ENCODE results near the gene SIX2.
A peak's percentile ranks its signal among the peaks of the same experiment; 100 is the strongest.

Gene SIX2

DNA sequence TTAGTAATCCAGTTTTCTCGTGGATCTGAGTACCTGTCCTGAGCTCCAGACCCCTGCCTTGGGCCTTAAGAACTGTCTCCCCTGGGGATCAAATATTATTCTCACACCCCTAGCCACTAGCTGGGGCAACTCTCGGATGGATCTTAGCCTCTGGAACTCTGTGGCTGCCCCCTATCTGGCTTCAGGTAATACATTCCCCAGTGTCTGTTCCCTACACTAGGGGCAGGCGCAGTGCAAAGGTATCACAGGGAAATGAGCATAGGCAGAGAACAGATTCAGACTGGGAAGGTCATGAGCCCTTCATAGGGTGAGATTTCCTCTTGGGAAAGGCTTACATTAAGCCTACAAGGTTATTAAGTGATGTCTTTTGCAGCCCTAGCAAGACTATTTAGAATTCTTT is 11.2 kb upstream of the SIX2 start:
- DNase-seq = no peak

DNA sequence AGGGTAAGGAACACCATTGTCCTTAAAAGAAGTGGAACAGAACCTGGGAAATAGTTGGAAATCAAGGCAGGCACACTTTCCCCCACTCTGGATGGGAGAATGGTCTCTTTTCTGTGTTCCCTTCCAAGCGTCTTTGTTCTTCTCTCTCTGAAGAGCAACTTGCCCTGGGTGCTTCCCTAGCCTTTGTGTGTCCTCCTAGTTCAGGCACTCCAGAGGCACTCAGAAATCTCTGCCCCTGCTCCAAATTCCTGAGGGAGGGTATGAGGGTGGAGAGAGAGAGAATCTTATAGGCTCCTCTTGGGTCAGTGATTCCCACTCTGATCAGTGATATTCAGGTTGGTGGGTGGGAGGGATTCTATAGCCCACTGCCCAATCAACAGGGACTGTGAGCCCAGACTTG is 8.8 kb upstream of the SIX2 start:
- no peak for DNase-seq

DNA sequence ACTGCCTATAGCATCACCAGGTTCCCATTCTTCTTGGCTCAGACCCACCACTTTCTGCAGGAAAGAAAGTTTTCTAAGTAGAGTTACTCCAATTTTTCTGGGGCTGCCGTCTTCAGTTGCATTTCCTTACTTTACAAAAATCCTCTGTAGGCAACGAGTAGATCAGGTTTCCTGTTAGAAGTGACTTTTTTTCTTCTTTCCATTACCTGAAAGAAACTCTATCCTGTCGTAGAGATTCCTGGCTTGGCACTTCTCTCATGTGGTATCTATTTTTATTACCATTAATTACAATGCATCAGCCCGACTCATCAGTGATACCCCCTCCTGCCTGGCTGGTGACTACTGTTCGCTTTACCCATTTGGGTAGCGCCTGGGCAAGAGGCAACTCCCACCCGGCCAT is 5.6 kb upstream of the SIX2 start:
- no peak for DNase-seq

DNA sequence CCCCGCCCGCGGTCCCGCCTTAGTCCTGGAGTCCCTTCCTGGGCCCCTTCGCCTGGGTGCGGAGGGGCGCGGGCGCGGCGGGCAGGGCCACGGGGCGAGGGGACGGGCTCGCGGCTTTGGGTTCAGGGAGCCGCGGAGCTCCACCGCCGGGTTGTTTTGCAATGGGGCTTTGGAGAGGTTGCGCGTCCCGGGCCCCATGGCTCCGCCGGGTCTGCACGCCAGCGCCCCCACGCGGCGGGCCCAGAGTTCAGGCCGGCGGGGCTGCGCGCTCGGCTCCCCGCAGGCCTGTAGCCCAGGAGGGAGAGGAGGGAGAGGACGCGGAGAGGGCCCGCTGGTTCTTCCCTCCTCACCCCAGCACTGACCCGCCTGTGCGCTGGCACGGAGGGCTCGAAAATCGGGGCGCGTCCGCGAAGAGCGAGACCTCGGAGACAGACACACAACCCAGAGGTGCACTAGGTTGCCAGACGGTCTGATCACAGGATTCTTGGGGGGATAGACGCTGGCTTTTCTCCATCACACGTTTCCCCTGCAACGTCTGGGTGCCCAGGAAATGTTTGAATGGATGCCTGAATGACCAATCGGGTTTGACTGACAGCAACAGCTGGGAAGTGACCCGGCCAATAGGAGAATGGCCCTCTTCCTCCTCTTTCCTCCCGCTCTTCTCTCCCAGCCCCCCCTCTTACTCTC is 4.9 kb upstream of the SIX2 start:
- peak in 4 of 58 donors; percentile 3 to 41 (median 11) for DNase-seq

DNA sequence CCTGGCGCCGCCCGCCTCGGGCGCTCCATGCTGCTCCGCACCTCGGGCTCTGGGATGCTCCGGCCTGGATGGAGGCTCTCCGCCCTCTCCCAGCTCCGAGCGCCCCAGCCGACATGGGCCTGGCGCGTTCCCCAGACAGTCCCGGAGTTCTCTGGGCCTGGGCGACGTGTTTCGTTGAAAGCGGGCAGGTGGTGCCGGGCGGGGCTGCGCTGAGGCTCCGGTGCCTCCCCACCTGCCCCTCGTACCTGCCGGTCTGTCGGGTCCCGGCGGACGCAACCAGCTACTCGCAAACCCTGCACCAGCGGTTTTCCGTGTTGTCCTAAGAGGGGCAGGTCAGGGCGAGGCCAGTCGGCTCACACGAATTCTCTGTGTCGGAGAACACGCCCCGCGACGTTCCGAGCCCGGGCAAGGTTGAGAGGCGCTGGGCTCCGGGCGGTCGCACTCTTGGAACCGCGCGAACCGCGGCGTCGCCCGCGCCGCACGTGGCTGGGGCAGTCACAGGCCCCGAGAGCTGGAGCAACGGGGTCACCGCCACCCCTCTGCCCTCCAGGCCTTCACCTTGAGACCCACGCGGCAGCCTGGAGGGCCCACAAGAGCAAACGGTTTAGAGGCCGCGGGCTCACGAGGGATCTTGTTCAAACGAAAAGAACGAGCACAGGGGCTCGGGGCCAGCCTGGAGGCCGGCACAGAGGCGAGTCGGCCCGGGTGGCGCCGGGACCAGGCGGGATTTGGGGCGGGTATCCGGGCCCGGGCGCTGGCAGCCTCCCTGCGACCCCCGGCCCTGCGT is 4.2 kb upstream of the SIX2 start:
- DNase-seq = no peak

DNA sequence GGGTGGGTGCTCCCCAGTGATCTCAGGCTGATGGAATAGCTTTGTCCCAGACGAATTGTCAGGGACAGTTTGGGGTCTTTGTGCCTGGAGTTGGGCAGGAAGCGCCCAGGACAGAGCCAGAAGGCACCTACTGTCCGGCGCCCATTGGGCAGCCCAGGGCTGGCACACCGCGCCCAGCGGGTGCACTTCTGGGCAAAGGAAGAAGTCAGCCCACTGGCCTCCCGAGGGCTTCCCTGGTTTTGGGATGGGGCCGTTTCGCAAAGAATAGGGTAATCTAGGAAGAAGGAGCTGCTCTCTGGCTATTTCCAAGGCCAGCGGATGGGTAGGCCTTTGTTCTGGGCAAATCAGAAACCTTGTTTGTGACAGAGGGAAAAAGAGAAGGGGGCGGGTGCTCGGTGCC is 3.5 kb upstream of the SIX2 start:
- DNase-seq = no peak

DNA sequence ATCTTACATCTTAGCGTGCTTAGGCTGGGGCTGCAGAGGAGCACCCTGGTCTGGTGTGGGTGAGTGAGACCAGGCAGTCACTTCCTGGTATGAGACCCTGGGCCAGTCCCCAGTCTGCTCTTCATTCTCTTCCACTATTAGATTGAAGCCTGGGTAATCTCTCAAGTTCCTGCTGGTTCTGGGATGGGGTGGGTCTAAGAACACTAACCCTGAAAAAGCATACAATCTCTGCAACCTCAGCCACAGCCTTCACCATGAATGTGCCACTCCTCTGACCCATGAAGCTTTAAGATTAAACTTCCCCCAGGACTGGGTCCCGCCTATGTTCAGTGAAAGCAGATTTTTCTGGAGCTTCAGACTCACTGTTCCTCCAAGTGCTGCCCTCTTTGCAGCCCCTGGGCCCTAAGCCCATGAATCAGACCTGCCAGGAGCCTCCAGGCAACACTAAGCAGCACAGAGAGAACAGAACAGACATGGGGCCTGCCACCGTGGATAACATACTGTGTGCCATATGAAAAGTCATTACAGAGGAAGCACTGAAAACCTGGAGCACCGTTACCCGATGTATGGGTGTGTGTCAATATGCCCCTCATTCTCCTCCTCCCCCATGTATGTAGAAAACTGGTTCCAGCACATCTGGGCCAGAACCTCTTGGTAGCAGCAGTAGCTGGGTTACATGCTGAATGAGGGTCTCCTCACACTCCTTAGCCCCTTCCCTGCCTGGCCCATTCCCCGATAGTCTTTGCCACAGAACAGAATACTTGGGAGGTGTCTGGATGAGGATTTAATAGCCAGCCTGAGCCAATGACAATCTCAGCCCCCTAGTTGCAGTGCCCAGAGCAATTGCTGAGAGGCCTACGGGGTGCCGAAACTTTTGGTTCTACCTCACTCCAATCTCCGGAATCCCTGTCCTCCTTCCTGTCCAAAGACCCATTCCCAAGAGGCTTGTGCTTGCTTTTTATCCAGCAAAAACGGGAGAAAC is 2.7 kb upstream of the SIX2 start:
- no peak for DNase-seq

DNA sequence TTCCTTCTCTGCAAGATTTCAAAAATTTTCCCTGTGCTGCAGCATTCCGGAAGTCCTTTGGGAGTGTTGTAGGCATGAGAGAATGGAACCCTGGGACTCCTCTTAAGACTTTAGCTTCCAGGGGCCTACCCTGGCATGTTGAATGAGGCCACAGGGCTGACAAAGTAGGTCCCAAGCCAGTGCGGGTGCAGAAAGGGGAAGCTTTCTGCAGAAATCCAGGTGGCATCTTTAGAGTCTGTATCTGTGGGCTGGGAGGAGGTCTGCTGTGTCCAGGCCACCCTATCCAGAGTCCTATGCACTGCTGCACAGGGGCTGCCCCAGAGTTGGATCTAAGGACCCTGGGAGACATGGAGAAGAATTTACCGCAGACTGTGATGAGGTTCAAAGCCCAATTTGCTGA is 1.9 kb upstream of the SIX2 start:
- no peak for DNase-seq

DNA sequence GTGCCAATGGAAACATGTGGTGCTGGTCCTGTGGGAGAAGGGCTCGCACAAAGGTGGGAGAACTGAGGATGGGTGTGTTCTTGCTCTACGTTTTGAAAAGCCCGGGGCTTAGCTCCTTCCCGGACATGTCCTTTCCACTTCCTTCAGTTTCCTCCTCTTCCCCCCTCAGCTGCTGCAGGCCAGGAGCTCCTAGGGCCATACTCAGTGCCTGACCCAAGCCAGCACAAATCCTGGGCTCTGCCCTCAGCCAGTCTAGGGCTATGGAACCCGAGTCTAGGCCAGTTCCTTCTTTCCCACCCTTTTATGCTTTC is 1.4 kb upstream of the SIX2 start:
- DNase-seq = no peak

DNA sequence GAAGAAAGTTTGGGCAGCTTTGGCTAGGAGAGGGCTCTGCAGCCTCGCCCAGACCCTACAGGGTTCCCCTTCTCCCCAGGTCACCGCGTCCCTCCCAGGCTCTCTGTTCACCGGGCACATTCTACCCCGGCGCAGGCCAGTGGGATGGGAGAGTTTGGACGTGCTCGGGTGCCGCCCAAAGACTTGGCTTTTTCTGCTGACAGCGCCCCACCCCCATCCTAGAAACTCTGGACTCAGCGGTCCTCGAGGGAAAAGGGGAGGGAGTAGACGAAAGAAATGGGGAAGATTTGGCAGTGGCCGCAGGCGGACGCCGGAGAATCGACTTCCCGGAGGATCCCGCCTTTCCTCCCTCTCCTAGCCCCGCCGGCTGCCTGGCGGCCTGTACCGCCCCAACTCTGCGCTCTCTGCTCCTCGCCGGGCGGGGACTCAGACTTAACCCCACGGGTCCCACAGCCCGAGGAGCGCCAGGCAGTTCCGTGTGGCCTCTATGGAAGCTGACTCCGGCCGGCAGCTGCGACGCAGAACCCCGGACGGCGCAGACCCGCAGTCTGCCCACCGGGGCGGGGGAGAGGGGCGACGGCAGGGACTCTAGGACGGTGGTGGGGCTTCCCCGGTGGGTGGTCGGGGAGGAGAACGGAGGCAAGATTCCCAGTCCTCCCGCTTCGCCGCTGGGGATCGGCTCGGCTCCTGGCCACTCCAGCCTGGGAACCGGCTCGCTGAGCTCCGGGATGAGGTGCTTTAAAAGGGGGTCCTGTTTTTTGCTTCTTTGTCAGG is 863 bp upstream of the SIX2 start:
- DNase-seq = peak in 1 of 58 donors; percentile 32

DNA sequence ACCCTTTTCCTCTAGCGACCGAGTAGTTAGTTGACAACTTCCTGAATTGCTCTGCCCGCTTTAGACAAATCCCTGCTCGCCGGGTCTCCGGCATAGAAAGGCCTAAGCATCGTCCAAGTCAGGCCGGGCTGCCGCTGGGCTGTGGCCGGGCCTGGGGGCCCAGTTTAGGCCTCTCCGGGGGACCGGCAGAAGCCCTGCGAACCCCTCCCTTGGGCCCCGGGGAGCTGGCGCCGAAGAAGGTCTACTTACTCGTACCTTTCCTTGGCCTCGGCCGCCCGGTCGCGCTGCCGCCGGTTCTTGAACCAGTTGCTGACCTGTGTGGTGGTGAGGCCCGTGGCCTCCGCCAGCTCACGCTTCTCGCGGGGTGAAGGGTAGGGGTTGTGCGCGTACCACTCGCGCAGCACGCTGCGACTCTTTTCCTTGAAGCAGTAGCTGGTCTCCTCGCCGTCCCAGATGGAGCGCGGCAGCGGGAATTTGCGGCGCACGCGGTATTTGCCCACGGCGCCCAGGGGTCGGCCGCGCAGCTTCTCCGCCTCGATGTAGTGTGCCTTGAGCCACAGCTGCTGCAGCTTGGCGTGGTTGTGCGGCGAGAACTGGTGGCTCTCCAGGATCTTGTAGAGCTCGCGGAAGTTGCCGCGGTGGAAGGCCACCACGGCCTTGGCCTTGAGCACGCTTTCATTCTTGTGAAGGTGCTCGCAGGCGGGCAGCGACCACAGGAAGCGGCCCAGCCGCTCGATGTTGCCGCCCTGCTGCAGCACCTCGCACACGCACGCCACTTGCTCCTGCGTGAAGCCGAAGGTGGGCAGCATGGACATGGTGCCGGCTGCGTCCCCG is 739 bp downstream of the SIX2 start:
- no peak for DNase-seq

DNA sequence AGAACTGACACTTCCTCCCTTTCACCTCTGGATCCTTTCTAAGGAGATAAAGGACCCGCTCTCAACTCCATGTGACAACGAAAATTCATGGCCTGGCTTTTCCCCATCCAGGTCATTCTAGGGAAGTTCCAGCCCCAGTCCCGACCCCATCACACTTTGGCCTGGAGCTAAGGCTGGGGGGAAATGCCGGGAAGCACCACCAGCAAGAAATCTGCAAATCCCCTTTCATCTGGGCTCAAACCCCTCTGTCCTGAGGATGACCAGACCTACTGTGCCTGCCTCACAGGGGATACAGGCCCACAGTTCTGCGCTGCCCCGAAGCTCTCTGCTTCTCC is 1.3 kb downstream of the SIX2 start:
- DNase-seq = no peak

DNA sequence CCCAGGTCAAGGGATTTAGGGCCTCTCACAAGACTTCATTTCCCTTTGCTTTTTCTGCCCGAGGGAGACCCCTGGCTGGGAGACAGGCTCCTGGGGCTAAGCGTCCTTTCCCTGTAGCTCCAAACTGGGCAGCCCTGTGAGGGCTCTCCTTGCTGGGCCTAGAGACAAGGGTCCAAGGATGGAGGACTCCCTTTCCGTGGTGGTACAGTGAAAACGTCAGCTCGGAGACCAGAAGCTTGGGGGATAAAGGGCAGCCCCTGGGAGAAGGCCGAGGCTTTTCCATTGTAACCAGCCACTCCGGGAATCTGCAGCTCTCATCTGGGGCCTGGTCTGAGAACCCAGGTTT is 2.3 kb downstream of the SIX2 start:
- DNase-seq = no peak

DNA sequence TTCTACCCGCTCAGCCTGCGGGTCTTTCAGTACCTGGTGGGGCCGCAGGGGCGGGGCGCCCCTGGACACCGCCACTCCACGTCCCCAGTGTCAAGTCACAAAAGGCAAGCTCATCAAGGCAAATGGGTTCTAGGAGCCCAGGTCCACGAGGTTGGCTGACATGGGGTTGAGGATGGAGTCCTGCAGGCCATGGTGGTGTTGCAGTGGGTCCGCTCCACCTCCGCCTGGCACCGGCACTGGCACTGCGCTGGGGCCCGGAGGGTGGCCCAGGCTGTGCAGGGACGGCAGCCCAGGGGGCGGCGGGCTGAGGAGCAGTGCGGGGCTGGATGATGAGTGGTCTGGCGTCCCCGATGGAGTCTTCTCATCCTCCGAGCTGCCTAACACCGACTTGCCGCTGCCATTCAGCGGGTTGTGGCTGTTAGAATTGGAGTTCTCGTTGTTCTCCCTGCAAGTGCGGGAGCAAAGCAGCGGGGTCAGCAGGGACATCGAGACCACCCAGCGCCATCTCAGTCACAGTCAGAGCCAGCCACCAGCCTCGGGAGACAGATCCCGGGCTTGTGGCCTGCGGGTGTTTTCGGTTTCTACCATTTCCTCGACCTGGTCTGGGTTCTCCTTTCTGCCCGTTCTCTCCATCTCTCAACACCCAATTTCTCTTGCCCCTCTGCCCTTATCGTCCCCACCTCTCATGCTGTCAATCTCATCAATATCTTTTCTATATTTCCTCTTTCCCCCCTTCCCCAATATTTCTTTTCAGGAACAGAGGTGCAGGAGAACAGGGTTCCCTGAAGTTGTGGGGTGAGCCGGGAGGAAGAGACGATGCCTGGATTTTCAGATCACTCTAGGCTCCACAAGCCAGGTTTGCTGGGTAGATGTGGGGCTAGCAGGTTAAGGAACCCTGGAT is 3.0 kb downstream of the SIX2 start:
- no peak for DNase-seq

DNA sequence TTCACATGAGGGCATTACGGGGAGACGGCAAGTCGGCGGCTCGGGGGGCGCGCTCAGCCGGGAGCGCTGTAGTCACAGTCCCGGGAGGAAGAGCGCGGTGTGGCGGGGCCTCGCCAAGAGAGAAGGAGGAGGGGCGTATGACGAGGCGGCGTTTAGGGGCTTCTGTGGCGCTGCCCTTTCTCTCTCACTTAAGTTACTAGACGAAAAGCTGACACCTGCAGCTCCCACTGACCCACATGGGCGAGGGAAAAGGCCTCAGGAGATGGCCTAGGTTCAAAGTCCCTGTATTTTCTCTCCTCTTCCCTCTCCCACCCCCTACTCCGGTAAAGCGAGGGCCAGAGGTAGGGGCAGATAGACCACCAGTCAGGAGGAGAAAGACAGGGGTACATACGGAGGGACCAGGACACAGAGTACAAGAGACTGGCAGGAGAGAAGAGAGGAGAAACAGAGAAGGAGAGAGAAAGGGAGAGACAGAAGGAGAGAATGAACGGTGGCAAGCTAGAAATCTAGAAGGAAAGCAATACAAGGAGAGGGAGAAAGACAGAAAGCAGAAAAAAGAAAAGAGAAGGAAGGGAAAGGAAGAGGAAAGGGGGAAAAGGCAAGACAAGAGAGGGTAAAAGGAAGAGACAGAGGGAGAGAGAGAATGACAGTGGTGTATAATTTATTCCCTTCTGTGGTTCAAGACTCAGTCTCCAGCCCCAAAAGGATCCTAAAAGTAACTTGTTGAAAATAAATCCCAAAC is 3.8 kb downstream of the SIX2 start:
- no peak for DNase-seq

DNA sequence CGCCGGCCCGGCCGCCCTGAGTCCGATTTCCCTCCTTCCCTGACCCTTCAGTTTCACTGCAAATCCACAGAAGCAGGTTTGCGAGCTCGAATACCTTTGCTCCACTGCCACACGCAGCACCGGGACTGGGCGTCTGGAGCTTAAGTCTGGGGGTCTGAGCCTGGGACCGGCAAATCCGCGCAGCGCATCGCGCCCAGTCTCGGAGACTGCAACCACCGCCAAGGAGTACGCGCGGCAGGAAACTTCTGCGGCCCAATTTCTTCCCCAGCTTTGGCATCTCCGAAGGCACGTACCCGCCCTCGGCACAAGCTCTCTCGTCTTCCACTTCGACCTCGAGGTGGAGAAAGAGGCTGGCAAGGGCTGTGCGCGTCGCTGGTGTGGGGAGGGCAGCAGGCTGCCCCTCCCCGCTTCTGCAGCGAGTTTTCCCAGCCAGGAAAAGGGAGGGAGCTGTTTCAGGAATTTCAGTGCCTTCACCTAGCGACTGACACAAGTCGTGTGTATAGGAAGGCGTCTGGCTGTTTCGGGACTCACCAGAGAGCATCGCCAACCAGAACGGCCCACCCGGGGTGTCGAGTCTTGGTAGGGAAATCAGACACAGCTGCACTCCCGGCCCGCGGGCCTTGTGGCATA is 4.6 kb downstream of the SIX2 start:
- no peak for DNase-seq

DNA sequence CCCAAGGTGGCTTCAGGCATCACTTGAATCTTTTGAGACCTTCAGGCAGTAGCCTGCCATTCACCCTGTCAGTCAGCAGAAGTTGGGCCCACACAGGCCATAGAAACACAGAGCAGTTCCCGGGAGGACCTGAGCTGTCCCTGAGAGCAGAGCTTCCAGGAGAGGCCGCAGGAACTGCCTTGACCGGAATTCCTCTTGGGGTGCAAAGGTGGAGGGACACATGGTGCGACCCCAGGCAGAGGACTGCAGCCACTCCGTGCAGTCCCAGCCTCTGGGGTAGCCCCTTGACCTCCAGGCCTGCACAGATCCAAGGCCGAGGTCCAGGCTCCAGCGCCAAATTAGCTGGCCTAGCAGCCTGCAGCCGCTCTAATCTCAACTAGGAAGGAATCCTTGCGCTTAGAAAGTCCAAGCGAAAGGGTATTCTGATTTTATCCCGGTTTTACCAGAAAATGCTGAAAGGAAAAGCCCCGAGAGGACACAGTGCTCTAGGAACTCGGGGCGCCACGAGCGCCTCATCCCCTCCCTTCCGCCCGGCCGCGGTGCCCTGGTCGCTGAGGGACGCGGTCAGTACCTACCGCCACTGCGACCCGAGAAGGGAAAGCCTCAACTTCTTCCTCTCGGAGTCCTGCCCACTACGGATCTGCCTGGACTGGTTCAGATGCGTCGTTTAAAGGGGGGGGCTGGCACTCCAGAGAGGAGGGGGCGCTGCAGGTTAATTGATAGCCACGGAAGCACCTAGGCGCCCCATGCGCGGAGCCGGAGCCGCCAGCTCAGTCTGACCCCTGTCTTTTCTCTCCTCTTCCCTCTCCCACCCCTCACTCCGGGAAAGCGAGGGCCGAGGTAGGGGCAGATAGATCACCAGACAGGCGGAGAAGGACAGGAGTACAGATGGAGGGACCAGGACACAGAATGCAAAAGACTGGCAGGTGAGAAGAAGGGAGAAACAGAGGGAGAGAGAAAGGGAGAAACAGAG is 5.4 kb downstream of the SIX2 start:
- no peak for DNase-seq
